Thoracic aorta (tissue), 2 donors: ENCODE measurements around the gene AMBP. TPM values are rescaled to one million over a fixed set of nuclear protein-coding genes. Genes with fewer than 3 reads are reported as not detected.
"Not testable (repeated sequence)": the region's sequence is repeated elsewhere in the genome, so short reads cannot be mapped to it uniquely, and the experiment has no call there.

Experiments used
- ATAC-seq: fragments of 150-250 bp; one replicate; pipeline ENCODE4 v1.8.0; 2017; ENCODE audit warnings: low read depth; ENCODE audit not compliant: insufficient number of reproducible peaks, low FRiP score
- DNase-seq: peaks from one replicate; pipeline ENCODE4 v3.0.0-alpha.2; 2020; ENCODE audit warnings: low spot score
- H3K27ac ChIP-seq, 2 donors: fragments of 200-600 bp; sonication (generic); 1 replicate in 1 of 2; 2 replicates in 1 of 2; pipeline ENCODE4 v1.5.1; 2016; ENCODE audit warnings: mild to moderate bottlenecking in 2 of 2, moderate library complexity in 2 of 2
- H3K27me3 ChIP-seq: fragments of 200-600 bp; sonication (generic); replicated peaks from 2 replicates; pipeline ENCODE4 v1.6.0; 2016; ENCODE audit warnings: mild to moderate bottlenecking; ENCODE audit not compliant: insufficient read depth
- H3K36me3 ChIP-seq: fragments of 200-600 bp; sonication (generic); one replicate; pipeline ENCODE4 v1.5.1; 2016
- H3K4me1 ChIP-seq, 2 donors: fragments of 200-600 bp; sonication (generic); 1 replicate in 1 of 2; 2 replicates in 1 of 2; pipeline versions ENCODE4 v1.5.1 to v1.6.0; 2016; ENCODE audit warnings: low read depth in 2 of 2, mild to moderate bottlenecking in 1 of 2; ENCODE audit not compliant: control insufficient read depth in 1 of 2
- H3K4me3 ChIP-seq: fragments of 200-600 bp; sonication (generic); 2 replicates; pipeline ENCODE4 v1.5.1; 2016; ENCODE audit warnings: mild to moderate bottlenecking
- H3K9me3 ChIP-seq: fragments of 200-600 bp; sonication (generic); 2 replicates; pipeline ENCODE4 v1.5.1; 2016
- total RNA-seq, 2 donors: library from RNA; depleted of rRNA; stranded (reverse); fragments of >200 nt; gene quantifications; one replicate each; pipeline versions ENCODE4 v1.1.0 to v1.2.3, GENCODE V29; 2016
- TF ChIP-seq, protein P1 (sequence below): fragments of 200-600 bp; sonication (generic); IDR thresholded peaks from one replicate; pipeline ENCODE4 v1.5.1; 2019; ENCODE audit warnings: antibody characterized with exemption

Gene AMBP
- total RNA-seq, 2 donors from 2014 or later, result not detected

- H3K27ac ChIP-seq, result no peak overlapping the region
- no peaks in the 10 kb centered on the region for H3K27me3 ChIP-seq
- peaks cover 22% of the 10 kb centered on the region for H3K36me3 ChIP-seq
- no peaks in the 10 kb centered on the region for H3K9me3 ChIP-seq
- TF ChIP-seq, protein P1, sequence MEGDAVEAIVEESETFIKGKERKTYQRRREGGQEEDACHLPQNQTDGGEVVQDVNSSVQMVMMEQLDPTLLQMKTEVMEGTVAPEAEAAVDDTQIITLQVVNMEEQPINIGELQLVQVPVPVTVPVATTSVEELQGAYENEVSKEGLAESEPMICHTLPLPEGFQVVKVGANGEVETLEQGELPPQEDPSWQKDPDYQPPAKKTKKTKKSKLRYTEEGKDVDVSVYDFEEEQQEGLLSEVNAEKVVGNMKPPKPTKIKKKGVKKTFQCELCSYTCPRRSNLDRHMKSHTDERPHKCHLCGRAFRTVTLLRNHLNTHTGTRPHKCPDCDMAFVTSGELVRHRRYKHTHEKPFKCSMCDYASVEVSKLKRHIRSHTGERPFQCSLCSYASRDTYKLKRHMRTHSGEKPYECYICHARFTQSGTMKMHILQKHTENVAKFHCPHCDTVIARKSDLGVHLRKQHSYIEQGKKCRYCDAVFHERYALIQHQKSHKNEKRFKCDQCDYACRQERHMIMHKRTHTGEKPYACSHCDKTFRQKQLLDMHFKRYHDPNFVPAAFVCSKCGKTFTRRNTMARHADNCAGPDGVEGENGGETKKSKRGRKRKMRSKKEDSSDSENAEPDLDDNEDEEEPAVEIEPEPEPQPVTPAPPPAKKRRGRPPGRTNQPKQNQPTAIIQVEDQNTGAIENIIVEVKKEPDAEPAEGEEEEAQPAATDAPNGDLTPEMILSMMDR, result no peak
- H3K4me3 ChIP-seq, result no peak overlapping the region
- DNase-seq (no peak), ATAC-seq (no peak)
- no peaks in the 10 kb centered on the region for H3K4me1 ChIP-seq
Observed at GRCh38 chr9:114048533-114049415, 29.3 kb downstream of the AMBP start.

DNA sequence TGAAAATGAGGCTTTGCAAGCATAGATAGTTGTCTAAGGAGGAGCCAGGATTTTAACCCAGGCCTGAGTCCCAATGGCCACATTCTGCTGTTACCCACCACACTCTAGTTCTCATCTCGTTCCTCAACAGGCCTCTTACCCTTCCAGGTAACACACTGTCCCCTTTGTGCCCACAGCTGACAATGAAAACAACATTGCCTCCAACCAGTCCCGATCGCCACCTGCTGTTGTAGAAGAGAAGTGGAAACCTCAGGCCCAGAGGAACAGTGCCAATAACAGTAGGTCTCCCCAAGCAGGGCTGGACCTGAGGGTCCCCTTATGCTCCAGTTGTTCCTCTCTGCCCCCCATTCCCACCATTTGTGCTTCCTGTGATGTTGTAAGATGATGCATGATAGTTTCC is 30.4 kb downstream of the AMBP start:
- TF ChIP-seq, protein P1, result peak; percentile 24
- Histone ChIP-seq H3K27ac (no peak overlapping the region), H3K27me3 (no peaks in the 10 kb centered on the region), H3K4me3 (no peak overlapping the region), H3K36me3 (peaks cover 25% of the 10 kb centered on the region), H3K9me3 (no peaks in the 10 kb centered on the region), H3K4me1 (no peaks in the 10 kb centered on the region)
- ATAC-seq, result no peak
- DNase-seq, result no peak

- no peak overlapping the region for H3K27ac ChIP-seq
- no peak overlapping the region for H3K4me3 ChIP-seq
- no peaks in the 10 kb centered on the region for H3K9me3 ChIP-seq
- no peaks in the 10 kb centered on the region for H3K27me3 ChIP-seq
- TF ChIP-seq, protein P1, result no peak
- H3K4me1 ChIP-seq, result no peaks in the 10 kb centered on the region
- H3K36me3 ChIP-seq, result peaks cover 24% of the 10 kb centered on the region
- ATAC-seq, result no peak
- DNase-seq, result no peak
Observed at GRCh38 chr9:114046875-114047274, 31.2 kb downstream of the AMBP start.

DNA sequence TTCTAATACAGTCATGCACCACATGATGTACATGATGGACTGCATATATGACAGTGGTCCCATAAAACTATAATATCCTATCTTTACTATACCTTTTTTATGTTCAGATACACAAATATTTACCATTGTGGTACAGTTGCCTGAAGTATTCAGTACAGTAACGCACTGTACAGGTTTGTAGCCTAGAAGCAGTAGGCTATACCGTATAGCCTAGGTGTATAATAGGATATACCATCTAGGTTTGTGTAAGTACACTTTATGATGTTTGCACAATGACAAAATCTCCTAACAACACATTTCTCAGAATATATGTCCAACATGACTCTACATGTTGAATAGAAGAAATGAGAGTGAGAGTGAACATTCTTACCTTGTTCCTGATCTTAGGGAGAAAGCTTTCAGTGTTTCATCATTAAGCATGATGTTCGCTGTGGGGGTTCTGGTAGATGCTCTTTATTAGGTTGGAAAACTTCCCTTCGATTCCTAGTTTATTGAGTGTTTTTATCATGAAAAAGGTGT is 31.8 kb downstream of the AMBP start:
- Histone ChIP-seq H3K27ac (no peak overlapping the region), H3K4me1 (no peaks in the 10 kb centered on the region), H3K36me3 (peaks cover 21% of the 10 kb centered on the region), H3K4me3 (no peak overlapping the region), H3K9me3 (no peaks in the 10 kb centered on the region), H3K27me3 (no peaks in the 10 kb centered on the region)
- ATAC-seq, result no peak
- TF ChIP-seq, protein P1, result no peak
- no peak for DNase-seq

DNA sequence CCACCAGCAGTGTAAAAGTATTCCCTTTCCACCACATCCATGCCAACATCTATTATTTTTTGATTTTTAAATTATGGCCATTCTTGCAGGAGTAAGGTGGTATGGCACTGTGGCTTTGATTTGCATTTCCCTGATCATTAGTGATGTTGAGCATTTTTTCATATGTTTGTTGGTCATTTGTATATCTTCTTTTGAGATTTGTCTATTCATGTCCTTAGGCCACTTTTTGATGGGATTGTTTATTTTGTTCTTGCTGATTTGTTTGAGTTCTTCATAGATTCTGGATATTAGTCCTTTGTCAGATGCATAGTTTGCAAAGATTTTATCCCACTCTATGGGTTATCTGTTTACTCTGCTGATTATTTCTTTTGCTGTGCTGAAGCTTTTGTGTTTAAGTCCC is 34.4 kb downstream of the AMBP start:
- not testable (repeated sequence) for H3K4me3 ChIP-seq, ATAC-seq, H3K4me1 ChIP-seq, H3K27ac ChIP-seq, H3K9me3 ChIP-seq, DNase-seq, H3K27me3 ChIP-seq
- H3K36me3 ChIP-seq, result peaks cover 17% of the 10 kb centered on the region
